ENCODE results near the gene DGAT2.

DNA sequence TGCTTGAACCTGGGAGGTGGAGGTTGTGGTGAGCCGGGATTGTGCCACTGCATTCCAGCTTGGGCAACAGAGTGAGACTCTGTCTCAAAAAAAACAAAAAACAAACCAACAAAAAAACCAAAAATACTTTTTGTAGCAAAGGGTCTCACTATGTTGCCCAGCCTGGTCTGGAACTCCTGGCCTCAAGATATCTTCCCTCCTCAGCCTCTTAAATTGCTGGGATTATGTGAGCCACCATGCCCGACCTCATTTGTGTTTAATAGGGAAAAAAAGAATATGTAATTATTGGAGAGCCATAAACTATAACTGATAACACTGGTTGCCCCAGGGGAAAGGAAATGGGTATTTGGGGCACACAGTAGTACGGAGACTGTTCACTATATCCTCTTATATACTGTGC lies 66.2 kb downstream of the DGAT2 start:
- TF ChIP-seq, protein P1, sequence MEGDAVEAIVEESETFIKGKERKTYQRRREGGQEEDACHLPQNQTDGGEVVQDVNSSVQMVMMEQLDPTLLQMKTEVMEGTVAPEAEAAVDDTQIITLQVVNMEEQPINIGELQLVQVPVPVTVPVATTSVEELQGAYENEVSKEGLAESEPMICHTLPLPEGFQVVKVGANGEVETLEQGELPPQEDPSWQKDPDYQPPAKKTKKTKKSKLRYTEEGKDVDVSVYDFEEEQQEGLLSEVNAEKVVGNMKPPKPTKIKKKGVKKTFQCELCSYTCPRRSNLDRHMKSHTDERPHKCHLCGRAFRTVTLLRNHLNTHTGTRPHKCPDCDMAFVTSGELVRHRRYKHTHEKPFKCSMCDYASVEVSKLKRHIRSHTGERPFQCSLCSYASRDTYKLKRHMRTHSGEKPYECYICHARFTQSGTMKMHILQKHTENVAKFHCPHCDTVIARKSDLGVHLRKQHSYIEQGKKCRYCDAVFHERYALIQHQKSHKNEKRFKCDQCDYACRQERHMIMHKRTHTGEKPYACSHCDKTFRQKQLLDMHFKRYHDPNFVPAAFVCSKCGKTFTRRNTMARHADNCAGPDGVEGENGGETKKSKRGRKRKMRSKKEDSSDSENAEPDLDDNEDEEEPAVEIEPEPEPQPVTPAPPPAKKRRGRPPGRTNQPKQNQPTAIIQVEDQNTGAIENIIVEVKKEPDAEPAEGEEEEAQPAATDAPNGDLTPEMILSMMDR (IDR thresholded peaks at IDR 0.05): no peak
- no peak for TF ChIP-seq EP300 (IDR thresholded peaks at IDR 0.05)
- no peak for TF ChIP-seq POLR2A (IDR thresholded peaks at IDR 0.05)
